ENCODE data around the gene TIFAB.

The TIFAB gene

GRCh38 chr5:135441350-135441831 is 10.8 kb downstream of the TIFAB start:
- no peak for DNase-seq

DNA sequence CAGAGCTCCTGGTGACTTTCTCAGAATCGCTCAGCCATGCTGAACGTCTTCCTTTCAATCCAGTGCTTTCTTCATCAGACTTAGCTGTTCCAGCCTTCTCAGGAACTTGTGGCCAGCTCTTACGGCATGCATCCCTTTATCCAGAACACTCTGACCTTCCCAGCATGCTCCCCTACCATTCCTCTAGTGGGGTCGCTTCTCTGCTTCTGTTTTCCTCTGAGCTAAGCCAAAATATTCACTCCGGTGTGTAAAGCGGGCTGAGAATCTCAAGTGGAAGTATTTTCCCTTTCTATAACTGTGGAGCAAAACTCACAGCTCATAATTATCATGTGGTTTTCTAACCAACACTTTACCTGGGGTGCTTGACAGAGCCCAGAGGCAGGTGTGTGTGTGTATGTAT is 11.2 kb downstream of the TIFAB start:
- DNase-seq = no peak

DNA sequence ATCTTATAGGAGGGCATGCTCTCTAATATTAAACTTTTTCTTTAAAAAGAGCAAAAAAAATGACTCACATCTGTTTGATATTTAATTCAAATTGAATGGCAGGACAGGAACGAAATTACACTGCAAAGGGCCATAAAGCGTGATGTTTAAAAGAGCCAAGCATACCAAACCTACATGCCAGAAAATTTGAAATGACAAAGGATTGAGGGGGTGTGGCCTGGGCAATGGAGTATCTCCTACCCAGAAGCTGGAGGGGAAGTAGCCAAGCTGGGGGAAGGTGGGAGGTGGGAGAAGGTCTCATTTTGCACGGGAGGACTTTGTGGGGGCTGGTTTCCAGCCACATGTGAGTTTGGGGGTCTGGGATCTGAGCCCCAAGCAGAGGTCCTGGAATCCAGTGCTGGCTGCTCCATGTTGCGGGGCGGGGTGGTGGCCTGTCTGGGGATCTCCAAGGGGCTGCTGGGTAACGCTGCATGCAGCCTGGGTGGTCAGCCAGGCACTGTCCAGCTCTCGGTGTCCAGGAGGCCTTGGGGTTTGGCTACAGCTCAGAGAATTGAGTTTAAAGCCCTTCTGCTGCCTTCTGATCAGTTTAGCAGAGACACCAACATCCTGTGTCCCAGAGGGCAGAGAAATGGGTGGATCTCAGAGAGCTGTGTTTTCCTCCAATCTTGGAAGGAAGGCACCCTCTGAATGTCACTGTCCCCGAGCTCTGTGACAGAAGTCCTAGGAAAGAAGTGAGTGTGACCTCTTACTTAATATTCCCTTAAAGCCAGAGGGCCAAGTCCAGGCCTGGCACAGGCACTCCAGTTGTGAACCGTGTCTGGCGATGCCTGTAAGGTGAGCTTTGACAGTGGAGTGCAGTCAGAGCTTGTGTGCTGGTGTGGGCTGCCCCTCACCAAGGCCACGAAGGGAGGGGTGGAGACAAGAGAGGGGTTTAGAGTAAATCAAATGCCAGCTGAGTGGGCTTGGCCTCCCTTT is 12.6 kb downstream of the TIFAB start:
- DNase-seq = no peak

DNA sequence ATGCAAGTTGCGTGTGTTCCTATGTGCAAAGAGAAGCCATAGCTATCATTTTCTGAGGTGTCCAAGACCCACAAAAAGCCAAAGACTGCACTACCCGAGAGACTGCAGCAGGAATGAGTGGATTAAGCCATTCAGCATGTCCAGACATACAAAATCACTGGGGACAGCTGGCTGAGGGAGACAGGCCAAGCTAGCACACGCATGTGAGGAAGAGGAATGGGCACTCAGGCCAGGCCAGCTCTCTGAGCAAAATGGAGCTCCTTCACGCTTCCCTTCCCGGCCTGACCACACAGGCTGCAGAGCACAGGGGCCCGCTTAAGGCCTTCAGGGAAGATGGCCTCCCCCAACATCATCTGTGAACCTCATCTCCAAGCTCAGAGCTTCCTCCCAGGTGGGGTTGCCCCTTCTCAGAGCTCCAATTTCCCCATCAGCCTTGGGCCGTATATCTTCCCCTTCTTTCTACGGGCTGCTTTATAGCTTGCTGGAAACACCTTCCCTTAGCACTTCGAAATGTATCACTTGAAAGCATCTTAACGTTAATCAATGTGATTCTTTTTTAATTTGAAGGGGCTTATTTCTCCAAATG is 13.4 kb downstream of the TIFAB start:
- no peak for DNase-seq

GRCh38 chr5:135437796-135438560 is 14.2 kb downstream of the TIFAB start:
- DNase-seq = no peak

DNA sequence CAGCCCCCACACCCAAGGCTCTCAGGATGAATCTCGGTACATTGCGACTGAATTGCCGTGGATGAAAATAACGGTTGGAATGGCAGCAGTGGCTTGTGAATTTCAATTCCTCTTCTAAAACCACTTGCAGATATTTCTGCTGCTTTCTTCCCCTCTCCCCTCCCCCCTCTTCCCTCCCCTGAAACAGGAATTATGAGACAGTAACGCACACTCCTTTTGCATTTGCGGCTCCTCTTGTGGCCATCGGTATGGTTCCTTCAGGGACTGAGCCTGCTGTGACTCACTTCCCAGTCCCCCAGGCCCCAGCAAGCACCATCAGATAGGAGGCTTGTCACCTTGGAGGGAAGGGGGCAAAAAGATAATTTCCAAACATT is 14.7 kb downstream of the TIFAB start:
- no peak for DNase-seq

DNA sequence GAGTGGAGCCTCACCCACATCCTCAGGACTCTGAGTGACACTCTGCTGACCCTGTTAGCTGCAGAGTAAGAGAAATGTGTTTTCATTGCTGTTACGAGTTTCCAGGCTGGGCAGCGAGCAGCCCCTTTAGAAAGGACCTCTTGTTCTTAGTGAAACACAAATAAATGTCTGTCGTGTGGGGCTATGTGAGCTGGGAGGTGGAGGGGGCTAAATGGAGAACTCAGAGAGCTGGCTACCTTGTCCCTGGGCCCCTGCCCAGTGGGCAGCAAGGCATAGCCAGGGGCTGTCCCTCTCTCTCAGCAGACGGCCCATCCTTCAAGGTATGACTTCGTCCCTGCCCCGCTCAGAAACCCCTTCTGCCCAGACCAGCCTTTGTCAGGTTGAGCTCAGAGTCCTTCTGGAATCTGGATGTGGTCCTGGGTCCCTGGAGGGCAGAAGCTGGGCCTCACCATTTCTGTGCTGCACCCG is 15.2 kb downstream of the TIFAB start:
- no peak for DNase-seq

GRCh38 chr5:135435467-135436330 is 16.5 kb downstream of the TIFAB start:
- no peak for DNase-seq

DNA sequence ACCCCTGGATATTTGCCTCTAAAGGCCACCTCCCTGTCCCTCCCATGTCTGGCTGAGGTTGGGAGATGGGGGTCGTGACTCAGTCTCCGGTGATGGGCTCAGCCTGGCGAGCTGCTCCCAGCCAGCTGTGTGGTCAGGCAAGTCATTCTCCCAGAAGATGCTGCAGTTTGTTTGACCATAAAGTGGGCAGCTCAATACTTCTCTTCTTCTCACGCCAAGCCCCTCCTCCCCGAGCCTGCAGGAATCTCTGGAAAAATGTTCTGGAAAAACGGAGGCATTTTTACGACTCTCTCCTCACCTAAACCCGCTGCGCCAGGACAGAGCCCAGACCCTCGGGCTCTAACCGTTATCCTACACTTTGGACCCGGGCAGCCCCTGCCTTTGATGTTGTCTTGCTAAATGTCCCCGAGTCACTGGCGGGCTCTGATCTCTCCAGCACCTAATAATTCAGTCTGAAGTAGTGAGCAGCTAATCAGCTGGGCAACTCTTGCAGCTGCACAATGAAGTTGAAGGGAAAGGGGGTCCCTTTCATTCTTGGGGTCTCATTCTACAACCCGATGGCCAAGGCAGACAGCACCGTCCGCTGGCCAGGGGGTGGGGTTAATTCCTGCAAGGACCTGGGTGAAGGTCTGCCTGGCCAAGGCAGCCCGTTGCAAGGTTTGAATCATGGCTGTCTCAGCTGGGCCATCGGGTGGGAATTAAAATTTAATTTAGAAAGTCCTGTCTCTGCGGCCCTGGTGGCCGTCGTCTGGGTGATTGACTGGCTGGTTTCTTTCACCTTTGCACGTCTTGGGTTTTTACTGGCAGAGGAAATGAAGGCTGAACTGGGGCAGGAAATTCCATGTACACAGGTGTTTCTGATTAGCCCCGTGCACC is 17.3 kb downstream of the TIFAB start:
- DNase-seq = no peak

DNA sequence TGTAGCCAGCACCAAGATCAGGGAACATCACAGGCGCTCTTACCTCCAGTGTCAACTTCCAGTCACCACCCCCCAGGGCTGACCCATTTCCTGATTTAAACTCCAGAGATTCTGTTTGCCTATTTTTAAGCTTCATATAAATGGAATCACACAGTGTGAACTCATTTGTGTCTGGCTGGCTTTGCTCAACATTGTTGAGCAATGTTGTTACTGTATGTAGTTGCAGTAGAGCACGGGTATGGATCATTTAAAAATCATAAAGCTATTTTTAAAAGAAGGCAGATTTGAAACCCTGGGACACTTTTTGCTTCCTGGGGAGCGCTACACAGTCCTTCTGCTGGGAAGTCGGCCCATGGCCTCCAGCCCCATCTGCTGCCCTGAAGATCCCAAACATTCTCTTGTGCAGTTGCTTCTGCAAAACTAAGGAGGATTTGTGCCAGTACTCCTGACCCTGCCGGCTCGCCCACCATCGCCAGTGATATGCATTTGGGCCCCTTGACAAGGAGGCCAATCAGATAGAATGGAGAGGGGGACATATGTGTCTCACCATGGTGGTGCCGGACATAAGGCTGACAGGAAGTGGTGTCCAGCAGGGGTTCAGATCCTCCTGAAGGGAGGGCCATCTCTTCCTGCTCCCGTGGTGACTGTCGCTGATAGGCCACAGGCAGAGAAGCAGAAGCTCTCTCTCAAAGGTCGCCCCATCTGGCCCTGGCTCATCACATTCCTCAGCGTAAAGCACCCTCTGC is 18.3 kb downstream of the TIFAB start:
- DNase-seq = no peak

DNA sequence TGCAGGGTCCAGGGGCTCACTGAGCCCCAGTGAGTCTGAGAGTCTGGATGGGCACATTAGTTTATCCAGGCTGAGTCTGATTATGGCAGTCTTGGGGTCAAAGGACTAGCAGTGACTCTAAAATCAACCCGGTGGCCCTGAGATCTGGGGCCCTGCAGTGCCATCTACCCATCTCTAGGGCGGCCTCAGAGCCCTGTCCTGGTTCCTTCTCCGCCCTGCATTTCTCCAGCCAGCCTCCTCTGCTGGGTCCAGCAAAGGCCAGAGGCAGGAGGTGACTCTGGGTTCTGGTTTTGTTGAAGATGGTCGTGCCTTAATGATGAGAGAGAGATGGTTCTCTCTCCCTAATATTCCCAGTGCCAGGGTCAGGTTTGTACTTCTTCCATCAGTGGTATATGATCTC is 20.0 kb downstream of the TIFAB start:
- no peak for DNase-seq

GRCh38 chr5:135430135-135430437 is 22.1 kb downstream of the TIFAB start:
- no peak for DNase-seq

- no peak for DNase-seq
Measured at GRCh38 chr5:135429301-135430134, 22.6 kb downstream of the TIFAB start.

DNA sequence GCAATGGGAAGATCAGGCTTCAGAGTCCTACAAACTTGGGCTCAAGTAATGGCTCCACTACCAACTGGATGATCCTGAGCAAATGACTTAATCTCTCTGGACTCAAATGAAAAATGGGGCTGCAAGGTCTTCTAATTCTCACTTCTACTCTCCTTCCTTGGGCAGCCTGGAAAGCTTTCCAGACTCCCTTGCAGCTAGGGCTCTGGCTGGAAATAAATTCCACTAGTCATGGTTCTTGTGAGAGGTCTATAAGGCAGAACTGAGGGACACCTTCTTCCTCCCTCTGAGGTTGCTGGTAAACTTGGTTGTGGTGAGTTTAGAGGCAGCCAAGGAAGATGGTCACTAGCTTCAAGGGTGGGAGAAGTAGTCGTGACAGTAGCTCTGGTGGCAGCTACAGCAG is 23.6 kb downstream of the TIFAB start:
- no peak for DNase-seq

DNA sequence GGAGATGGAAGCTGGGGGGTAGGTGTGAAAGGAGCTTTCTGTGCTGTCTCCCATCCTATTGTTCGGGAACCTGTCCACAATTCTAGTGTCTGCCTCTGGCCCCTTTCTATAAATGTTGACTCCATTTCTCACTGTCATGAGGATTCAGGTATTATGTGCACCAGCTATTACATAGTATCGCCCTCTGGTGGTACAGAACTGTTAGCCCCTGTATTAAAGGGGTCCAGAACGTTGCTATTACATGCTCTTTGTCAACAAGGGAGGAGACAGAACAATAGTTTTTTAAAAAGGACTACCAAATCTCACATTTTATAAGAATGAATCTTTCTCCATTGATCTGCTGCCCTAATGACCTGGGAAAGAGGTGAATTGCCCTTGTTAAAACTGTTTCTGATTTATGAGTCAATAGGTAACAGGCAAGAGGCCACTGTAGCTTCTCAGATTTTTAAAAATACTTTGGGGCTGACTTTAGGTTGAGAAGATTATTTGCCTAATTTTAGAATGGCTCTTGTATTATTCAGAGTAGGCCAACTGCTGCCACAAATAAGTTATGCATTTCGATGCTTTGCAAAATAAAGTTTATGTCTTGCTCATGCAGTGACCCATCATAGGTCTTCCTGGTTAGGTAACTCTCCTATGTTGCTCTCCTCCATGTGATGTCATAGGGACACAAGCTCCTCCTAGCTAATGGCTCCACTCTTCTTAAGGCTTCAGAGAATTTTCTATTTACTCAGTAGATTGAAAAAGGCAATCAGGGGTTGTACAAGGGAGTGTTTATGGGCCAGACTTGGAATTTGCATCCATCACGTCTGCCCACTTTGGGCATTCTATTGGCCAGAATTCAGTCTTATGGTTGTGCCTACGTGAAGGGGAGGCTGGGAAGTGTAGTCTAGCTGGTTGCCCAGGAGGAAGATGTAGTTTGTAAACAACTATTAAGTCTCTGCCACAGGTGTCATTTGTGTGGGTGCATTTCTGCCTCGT is 25.8 kb downstream of the TIFAB start:
- DNase-seq = no peak

GRCh38 chr5:135425641-135426040 is 26.5 kb downstream of the TIFAB start:
- DNase-seq = no peak

DNA sequence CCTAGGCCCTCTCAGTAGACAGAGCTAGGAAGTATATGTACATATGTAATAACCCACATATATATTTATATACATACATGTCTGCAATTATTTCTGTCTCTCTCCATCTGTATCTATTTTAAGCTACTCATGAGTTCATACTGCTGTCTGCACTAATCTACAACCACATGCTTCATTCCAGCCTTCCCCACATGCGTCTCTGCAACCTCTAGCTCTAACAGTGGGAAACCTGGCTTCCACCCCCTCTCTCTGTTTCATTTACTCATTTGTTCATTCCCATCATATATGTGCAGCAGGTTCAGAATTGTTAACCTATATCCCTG is 28.3 kb downstream of the TIFAB start:
- no peak for DNase-seq

DNA sequence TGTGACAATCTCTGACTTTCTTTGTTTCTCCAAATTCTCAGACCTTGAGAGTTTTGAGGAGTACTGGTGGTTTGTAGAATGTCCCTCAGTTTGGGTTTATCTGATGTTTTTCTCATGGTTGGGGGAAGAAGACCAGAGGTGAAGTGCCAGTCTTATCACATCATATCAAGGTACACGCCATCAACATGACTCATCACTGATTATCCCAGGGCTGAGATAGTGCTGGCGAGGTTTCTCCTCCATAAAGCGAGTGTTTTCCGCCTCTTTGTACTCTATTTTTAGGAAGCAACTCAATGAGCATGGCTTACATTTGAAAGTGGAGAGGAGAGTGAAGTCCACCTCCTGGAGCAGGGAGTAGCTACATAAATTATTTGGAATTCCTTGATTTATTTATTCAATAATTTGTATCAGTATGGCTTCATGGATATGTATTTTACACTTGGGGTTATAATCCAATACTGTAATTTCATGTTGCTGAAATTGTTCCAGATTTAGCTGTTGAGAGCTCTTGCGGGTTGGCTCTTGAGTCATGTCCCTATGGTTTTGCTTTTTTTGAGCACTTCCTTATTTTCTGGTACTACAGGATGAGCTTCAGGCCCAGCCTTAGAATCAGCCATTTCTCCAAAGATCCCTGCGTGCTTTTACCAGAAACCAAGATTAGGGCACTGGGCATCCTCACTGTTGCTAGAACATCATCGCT is 28.9 kb downstream of the TIFAB start:
- no peak for DNase-seq
